HepG2 (cell line): ENCODE results near the gene BTBD19. TPM values are rescaled to one million over a fixed set of nuclear protein-coding genes. Genes with fewer than 3 reads are reported as not detected.

Experiments used
- BCL6 ChIP-seq: IDR thresholded peaks from 2 replicates; pipeline ENCODE4 v1.6.1; 2016; ENCODE audit warnings: missing genetic modification reagents, missing compliant biosample characterization
- IRX3 ChIP-seq: sonication (generic); formaldehyde crosslinking; IDR thresholded peaks from 2 replicates; pipeline ENCODE4 v1.8.1; 2023; ENCODE audit warnings: mild to moderate bottlenecking, low read depth, missing genetic modification reagents, borderline replicate concordance
- KMT2B ChIP-seq: IDR thresholded peaks from 2 replicates; pipeline ENCODE4 v1.6.1; 2016; ENCODE audit warnings: missing genetic modification reagents, missing compliant biosample characterization
- MXI1 ChIP-seq: IDR thresholded peaks from 3 replicates; pipeline ENCODE4 v1.6.1; 2012; ENCODE audit warnings: low read depth, low read length, inconsistent platforms, borderline replicate concordance
- PITX1 ChIP-seq: sonication (generic); formaldehyde crosslinking; IDR thresholded peaks from 2 replicates; pipeline ENCODE4 v1.5.1; 2020; ENCODE audit warnings: mild to moderate bottlenecking, missing genetic modification reagents
- RORA ChIP-seq: sonication (generic); formaldehyde crosslinking; IDR thresholded peaks from 2 replicates; pipeline ENCODE4 v1.5.0; 2020; ENCODE audit warnings: mild to moderate bottlenecking, missing genetic modification reagents, moderate library complexity
- RXRA ChIP-seq: sonication (generic); formaldehyde crosslinking; IDR thresholded peaks from 2 replicates; pipeline ENCODE4 v1.5.1; 2020; ENCODE audit warnings: missing genetic modification reagents
- SMARCE1 ChIP-seq: fragments of 450-650 bp; IDR thresholded peaks from 2 replicates; pipeline ENCODE4 v1.6.1; 2017; ENCODE audit warnings: borderline replicate concordance
- TAF15 ChIP-seq: fragments of 200-400 bp; formaldehyde crosslinking; IDR thresholded peaks from one replicate; pipeline ENCODE4 v1.6.1; 2018; ENCODE audit warnings: mild to moderate bottlenecking, low read depth, low read length; ENCODE audit not compliant: poor library complexity, severe bottlenecking
- TBX2 ChIP-seq: sonication (generic); formaldehyde crosslinking; IDR thresholded peaks from 2 replicates; pipeline ENCODE4 v1.5.0; 2020; ENCODE audit warnings: missing genetic modification reagents, mild to moderate bottlenecking, borderline replicate concordance
- ZBTB7B ChIP-seq: sonication (generic); formaldehyde crosslinking; IDR thresholded peaks from 2 replicates; pipeline ENCODE4 v1.4.0; 2020; ENCODE audit warnings: missing genetic modification reagents
- ZFP82 ChIP-seq: sonication (generic); formaldehyde crosslinking; IDR thresholded peaks from 2 replicates; pipeline ENCODE4 v1.5.1; 2020; ENCODE audit warnings: mild to moderate bottlenecking, missing genetic modification reagents, borderline replicate concordance
- ZNF317 ChIP-seq: sonication (generic); formaldehyde crosslinking; IDR thresholded peaks from 2 replicates; pipeline ENCODE4 v1.5.0; 2020; ENCODE audit warnings: mild to moderate bottlenecking, missing genetic modification reagents
- ZNF367 ChIP-seq: sonication (generic); formaldehyde crosslinking; IDR thresholded peaks from 2 replicates; pipeline ENCODE4 v1.4.0; 2020; ENCODE audit warnings: missing genetic modification reagents, borderline replicate concordance
- polyA plus RNA-seq, 8 experiments: library from polyadenylated mRNA; depleted of rRNA in 3 of 8; stranded (reverse) in 7 of 8; unstranded in 1 of 8; fragments of >200 nt; fragmentation: Illumina TruSeq in 4 of 8; extraction: Trizol in 4 of 8; gene quantifications; 2 replicates each; pipeline versions ENCODE4 v1.2.1 to v1.2.3, GENCODE V29; 2011 to 2016; ENCODE audit warnings: low read depth in 4 of 8, missing spikeins in 1 of 8, mixed read lengths in 1 of 8; ENCODE audit not compliant: insufficient read depth in 1 of 8
- total RNA-seq, 5 experiments: library from RNA; depleted of rRNA; stranded (reverse); fragments of >200 nt; fragmentation: Illumina TruSeq; extraction: Trizol; gene quantifications; 2 replicates each; pipeline ENCODE4 v1.2.3, GENCODE V29; 2016; ENCODE audit warnings: low read depth in 1 of 5
- TF ChIP-seq, protein P1 (sequence below): sonication (generic); formaldehyde crosslinking; IDR thresholded peaks from 2 replicates; pipeline ENCODE4 v1.4.0; 2020; ENCODE audit warnings: missing genetic modification reagents
- TF ChIP-seq, protein P2 (sequence below): IDR thresholded peaks from 2 replicates; pipeline ENCODE4 v1.6.1; 2016
- TF ChIP-seq, protein P3 (sequence below): sonication (generic); formaldehyde crosslinking; IDR thresholded peaks from one replicate; pipeline ENCODE4 v1.5.1; 2020; ENCODE audit warnings: mild to moderate bottlenecking, missing genetic modification reagents; ENCODE audit errors: not compliant biosample characterization
- TF ChIP-seq, protein P4 (sequence below): sonication (generic); formaldehyde crosslinking; IDR thresholded peaks from 2 replicates; pipeline ENCODE4 v1.4.0; 2020; ENCODE audit warnings: missing genetic modification reagents, mild to moderate bottlenecking, borderline replicate concordance

The BTBD19 gene
- total and polyA plus RNA-seq, 2 of the 13 experiments (the other 11 are each of a cell fraction or from before 2014, with no cell fraction given): 2.7 to 6.7 TPM

DNA sequence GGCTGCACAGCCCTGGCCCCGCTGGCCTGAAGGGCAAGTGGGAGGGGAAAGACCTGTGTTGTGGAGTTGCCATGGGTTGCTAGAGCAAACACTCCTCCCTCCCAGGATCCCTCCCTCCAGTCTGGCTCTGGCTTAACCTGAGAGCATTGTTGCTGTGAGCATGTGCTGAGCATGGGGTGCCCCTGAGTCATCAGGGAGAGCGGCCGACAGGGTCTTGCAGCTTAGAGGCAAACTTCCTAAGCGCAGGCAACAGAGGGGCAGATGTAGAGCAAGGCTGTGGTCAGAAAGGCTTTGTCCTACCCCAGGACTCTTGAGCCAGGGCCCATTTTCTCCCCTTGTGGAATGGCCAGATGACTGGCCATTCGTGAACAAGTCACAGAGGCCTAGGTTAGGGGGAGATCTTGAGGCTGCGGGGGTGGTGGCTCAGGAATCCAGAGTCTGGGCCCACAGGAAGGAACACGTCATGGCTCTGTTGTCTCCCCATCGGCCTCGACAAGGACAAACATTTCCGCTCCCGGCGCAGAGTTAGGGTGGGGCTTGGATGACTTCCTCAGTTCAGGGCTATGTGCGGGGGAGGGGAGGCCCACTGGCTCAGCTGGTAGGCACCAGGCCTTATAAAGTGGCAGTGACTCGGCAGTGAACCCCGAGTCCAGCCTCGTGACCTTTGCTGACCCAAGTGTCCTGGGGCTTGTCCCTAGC, 810 bp upstream of the BTBD19 start (continued):
- TF ChIP-seq, protein P1, sequence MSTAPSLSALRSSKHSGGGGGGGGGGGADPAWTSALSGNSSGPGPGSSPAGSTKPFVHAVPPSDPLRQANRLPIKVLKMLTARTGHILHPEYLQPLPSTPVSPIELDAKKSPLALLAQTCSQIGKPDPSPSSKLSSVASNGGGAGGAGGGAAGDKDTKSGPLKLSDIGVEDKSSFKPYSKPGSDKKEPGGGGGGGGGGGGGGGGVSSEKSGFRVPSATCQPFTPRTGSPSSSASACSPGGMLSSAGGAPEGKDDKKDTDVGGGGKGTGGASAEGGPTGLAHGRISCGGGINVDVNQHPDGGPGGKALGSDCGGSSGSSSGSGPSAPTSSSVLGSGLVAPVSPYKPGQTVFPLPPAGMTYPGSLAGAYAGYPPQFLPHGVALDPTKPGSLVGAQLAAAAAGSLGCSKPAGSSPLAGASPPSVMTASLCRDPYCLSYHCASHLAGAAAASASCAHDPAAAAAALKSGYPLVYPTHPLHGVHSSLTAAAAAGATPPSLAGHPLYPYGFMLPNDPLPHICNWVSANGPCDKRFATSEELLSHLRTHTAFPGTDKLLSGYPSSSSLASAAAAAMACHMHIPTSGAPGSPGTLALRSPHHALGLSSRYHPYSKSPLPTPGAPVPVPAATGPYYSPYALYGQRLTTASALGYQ (CRISPR knock-in tag): no peak
- TF ChIP-seq RXRA (CRISPR knock-in tag) (no peak; the same call in none of the 2 replicates), ZNF367 (CRISPR knock-in tag) (no peak), BCL6 (CRISPR knock-in tag) (peak; percentile 33; the same call in 1 of the 2 replicates), TAF15 (no peak), IRX3 (CRISPR knock-in tag) (no peak), ZNF317 (CRISPR knock-in tag) (peak; percentile 65), KMT2B (CRISPR knock-in tag) (no peak; the same call in 1 of the 2 replicates), MXI1 (peak; percentile 98), ZBTB7B (CRISPR knock-in tag) (no peak), ZFP82 (peak; percentile 49; the same call in 1 of the 2 replicates), SMARCE1 (no peak), PITX1 (CRISPR knock-in tag) (peak; percentile 75; the same call in 1 of the 2 replicates), RORA (CRISPR knock-in tag) (no peak), TBX2 (peak; percentile 80)
- TF ChIP-seq, protein P2, sequence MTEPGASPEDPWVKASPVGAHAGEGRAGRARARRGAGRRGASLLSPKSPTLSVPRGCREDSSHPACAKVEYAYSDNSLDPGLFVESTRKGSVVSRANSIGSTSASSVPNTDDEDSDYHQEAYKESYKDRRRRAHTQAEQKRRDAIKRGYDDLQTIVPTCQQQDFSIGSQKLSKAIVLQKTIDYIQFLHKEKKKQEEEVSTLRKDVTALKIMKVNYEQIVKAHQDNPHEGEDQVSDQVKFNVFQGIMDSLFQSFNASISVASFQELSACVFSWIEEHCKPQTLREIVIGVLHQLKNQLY (CRISPR knock-in tag): peak; percentile 86
- TF ChIP-seq, protein P3, sequence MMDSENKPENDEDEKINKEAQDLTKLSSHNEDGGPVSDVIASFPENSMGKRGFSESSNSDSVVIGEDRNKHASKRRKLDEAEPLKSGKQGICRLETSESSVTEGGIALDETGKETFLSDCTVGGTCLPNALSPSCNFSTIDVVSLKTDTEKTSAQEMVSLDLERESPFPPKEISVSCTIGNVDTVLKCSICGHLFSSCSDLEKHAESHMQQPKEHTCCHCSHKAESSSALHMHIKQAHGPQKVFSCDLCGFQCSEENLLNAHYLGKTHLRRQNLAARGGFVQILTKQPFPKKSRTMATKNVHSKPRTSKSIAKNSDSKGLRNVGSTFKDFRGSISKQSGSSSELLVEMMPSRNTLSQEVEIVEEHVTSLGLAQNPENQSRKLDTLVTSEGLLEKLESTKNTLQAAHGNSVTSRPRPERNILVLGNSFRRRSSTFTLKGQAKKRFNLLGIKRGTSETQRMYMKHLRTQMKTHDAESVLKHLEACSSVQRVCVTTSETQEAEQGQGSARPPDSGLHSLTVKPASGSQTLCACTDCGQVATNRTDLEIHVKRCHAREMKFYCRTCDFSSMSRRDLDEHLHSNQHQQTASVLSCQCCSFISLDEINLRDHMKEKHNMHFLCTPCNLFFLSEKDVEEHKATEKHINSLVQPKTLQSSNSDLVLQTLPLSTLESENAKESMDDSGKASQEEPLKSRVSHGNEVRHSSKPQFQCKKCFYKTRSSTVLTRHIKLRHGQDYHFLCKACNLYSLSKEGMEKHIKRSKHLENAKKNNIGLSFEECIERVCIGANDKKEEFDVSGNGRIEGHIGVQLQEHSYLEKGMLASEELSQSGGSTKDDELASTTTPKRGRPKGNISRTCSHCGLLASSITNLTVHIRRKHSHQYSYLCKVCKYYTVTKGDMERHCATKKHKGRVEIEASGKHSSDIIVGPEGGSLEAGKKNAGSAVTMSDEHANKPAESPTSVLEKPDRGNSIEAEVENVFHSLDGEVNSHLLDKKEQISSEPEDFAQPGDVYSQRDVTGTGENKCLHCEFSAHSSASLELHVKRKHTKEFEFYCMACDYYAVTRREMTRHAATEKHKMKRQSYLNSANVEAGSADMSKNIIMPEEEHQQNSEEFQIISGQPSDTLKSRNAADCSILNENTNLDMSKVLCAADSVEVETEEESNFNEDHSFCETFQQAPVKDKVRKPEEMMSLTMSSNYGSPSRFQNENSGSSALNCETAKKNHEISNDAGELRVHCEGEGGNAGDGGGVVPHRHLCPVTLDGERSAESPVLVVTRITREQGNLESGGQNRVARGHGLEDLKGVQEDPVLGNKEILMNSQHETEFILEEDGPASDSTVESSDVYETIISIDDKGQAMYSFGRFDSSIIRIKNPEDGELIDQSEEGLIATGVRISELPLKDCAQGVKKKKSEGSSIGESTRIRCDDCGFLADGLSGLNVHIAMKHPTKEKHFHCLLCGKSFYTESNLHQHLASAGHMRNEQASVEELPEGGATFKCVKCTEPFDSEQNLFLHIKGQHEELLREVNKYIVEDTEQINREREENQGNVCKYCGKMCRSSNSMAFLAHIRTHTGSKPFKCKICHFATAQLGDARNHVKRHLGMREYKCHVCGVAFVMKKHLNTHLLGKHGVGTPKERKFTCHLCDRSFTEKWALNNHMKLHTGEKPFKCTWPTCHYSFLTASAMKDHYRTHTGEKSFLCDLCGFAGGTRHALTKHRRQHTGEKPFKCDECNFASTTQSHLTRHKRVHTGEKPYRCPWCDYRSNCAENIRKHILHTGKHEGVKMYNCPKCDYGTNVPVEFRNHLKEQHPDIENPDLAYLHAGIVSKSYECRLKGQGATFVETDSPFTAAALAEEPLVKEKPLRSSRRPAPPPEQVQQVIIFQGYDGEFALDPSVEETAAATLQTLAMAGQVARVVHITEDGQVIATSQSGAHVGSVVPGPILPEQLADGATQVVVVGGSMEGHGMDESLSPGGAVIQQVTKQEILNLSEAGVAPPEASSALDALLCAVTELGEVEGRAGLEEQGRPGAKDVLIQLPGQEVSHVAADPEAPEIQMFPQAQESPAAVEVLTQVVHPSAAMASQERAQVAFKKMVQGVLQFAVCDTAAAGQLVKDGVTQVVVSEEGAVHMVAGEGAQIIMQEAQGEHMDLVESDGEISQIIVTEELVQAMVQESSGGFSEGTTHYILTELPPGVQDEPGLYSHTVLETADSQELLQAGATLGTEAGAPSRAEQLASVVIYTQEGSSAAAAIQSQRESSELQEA (CRISPR knock-in tag): peak; percentile 29
- TF ChIP-seq, protein P4, sequence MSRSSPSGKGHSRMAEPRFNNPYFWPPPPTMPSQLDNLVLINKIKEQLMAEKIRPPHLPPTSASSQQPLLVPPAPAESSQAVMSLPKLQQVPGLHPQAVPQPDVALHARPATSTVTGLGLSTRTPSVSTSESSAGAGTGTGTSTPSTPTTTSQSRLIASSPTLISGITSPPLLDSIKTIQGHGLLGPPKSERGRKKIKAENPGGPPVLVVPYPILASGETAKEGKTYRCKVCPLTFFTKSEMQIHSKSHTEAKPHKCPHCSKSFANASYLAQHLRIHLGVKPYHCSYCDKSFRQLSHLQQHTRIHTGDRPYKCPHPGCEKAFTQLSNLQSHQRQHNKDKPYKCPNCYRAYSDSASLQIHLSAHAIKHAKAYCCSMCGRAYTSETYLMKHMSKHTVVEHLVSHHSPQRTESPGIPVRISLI (CRISPR knock-in tag): peak; percentile 35; the same call in 1 of the 2 replicates
